GM23338 (cell line): ENCODE data around the gene NSG2. TPM values are rescaled to one million over a fixed set of nuclear protein-coding genes. Genes with fewer than 3 reads are reported as not detected.

ENCODE experiments used
- ATAC-seq: fragments of 200-7000 bp; cut with Tn5 transposase; 3 replicates; pipeline ENCODE4 v1.9.1; 2020
- DNase-seq: peaks from one replicate; pipeline ENCODE4 v3.0.0-alpha.2; 2015; ENCODE audit warnings: low spot score
- H2AFZ ChIP-seq: fragments of 200-600 bp; sonication (generic); 2 replicates; pipeline ENCODE4 v1.8.0; 2016; ENCODE audit warnings: antibody characterized with exemption, mild to moderate bottlenecking, moderate library complexity
- H3F3A ChIP-seq: fragments of 200-600 bp; sonication (generic); replicated peaks from 2 replicates; pipeline ENCODE4 v1.8.0; 2017; ENCODE audit warnings: antibody characterized with exemption, mixed run types, low read depth
- H3K27ac ChIP-seq: fragments of 200-600 bp; sonication (generic); 2 replicates; pipeline ENCODE4 v1.6.1; 2016; ENCODE audit warnings: low read depth
- H3K27me3 ChIP-seq: fragments of 200-600 bp; sonication (generic); 2 replicates; pipeline ENCODE4 v1.8.0; 2016; ENCODE audit warnings: mild to moderate bottlenecking, mixed run types, moderate library complexity; ENCODE audit not compliant: insufficient read depth
- H3K36me3 ChIP-seq: fragments of 200-600 bp; sonication (generic); 2 replicates; pipeline ENCODE4 v1.8.0; 2016; ENCODE audit warnings: mild to moderate bottlenecking; ENCODE audit not compliant: insufficient read depth
- H3K4me1 ChIP-seq: fragments of 200-600 bp; sonication (generic); 2 replicates; pipeline ENCODE4 v1.8.0; 2016; ENCODE audit warnings: mild to moderate bottlenecking, moderate library complexity; ENCODE audit not compliant: insufficient read depth
- H3K4me2 ChIP-seq: fragments of 200-600 bp; sonication (generic); 2 replicates; pipeline ENCODE4 v1.7.1; 2017; ENCODE audit warnings: mixed run types
- H3K4me3 ChIP-seq: fragments of 200-600 bp; sonication (generic); 2 replicates; pipeline ENCODE4 v1.6.1; 2016; ENCODE audit warnings: mixed run types
- H3K79me2 ChIP-seq: fragments of 200-600 bp; sonication (generic); replicated peaks from 2 replicates; pipeline ENCODE4 v1.8.0; 2017; ENCODE audit warnings: mild to moderate bottlenecking; ENCODE audit not compliant: insufficient read depth
- H3K9me2 ChIP-seq: fragments of 200-600 bp; sonication (generic); 2 replicates; pipeline ENCODE4 v1.8.0; 2017; ENCODE audit not compliant: insufficient read depth
- H4K20me1 ChIP-seq: fragments of 200-600 bp; sonication (generic); replicated peaks from 2 replicates; pipeline ENCODE4 v1.8.0; 2017; ENCODE audit warnings: mild to moderate bottlenecking; ENCODE audit not compliant: insufficient read depth
- H3K27ac Mint-ChIP-seq: 2 replicates; pipeline ENCODE4 v1.8.0; 2020; ENCODE audit warnings: inconsistent platforms, mild to moderate bottlenecking, moderate library complexity, mixed read lengths
- H3K27me3 Mint-ChIP-seq: 3 replicates; pipeline ENCODE4 v1.8.0; 2022; ENCODE audit warnings: low read depth, mild to moderate bottlenecking, moderate library complexity, mixed read lengths, inconsistent platforms; ENCODE audit not compliant: insufficient read depth, poor library complexity
- H3K36me3 Mint-ChIP-seq: 3 replicates; pipeline ENCODE4 v1.8.0; 2021; ENCODE audit warnings: low read depth, mild to moderate bottlenecking, inconsistent platforms, moderate library complexity, mixed read lengths
- H3K4me1 Mint-ChIP-seq: 3 replicates; pipeline ENCODE4 v1.8.0; 2020; ENCODE audit warnings: mild to moderate bottlenecking, inconsistent platforms, mixed read lengths
- H3K4me3 Mint-ChIP-seq: 3 replicates; pipeline ENCODE4 v1.8.0; 2021; ENCODE audit warnings: moderate library complexity, mild to moderate bottlenecking, inconsistent platforms, mixed read lengths
- H3K9me3 Mint-ChIP-seq: 3 replicates; pipeline ENCODE4 v1.8.0; 2020; ENCODE audit warnings: moderate library complexity, mild to moderate bottlenecking, inconsistent platforms, mixed read lengths
- CREB1 ChIP-seq: fragments of 250-450 bp; sonication (Bioruptor Pico); IDR thresholded peaks from 2 replicates; pipeline ENCODE4 v1.5.0; 2020; ENCODE audit warnings: low read depth, mild to moderate bottlenecking, moderate library complexity
- EZH2 ChIP-seq: fragments of 200-600 bp; sonication (generic); IDR thresholded peaks from one replicate; pipeline ENCODE4 v1.8.0; 2017; ENCODE audit warnings: antibody characterized with exemption, mild to moderate bottlenecking, low read depth; ENCODE audit not compliant: unreplicated experiment
- EZH2phosphoT487 ChIP-seq: fragments of 200-600 bp; sonication (generic); IDR thresholded peaks from one replicate; pipeline ENCODE4 v1.8.1; 2018; ENCODE audit warnings: antibody characterized with exemption; ENCODE audit not compliant: unreplicated experiment
- JUNB ChIP-seq: IDR thresholded peaks from one replicate; pipeline ENCODE4 v1.6.1; 2016; ENCODE audit warnings: antibody characterized with exemption; ENCODE audit not compliant: unreplicated experiment
- NANOG ChIP-seq: IDR thresholded peaks from 2 replicates; pipeline ENCODE4 v1.6.1; 2016; ENCODE audit warnings: antibody characterized with exemption, borderline replicate concordance
- POLR2AphosphoS5 ChIP-seq: IDR thresholded peaks from 2 replicates; pipeline ENCODE4 v1.6.1; 2016; ENCODE audit warnings: antibody characterized with exemption, low read depth
- STAT1 ChIP-seq: IDR thresholded peaks from one replicate; pipeline ENCODE4 v1.6.1; 2016; ENCODE audit warnings: antibody characterized with exemption; ENCODE audit not compliant: unreplicated experiment
- ZNF114 ChIP-seq: fragments of 250-450 bp; sonication (Bioruptor Pico); IDR thresholded peaks from 2 replicates; pipeline ENCODE4 v1.5.0; 2020; ENCODE audit warnings: mild to moderate bottlenecking, moderate library complexity
- ZNF331 ChIP-seq: fragments of 250-450 bp; sonication (Bioruptor Pico); IDR thresholded peaks from 2 replicates; pipeline ENCODE4 v1.5.0; 2020; ENCODE audit warnings: low read depth, mild to moderate bottlenecking, moderate library complexity
- polyA plus RNA-seq: library from polyadenylated mRNA; unstranded; fragments of >200 nt; fragmentation: Nextera tagmentation; extraction: Ambion mirVana; gene quantifications from 2 replicates; pipeline ENCODE4 v1.2.1, GENCODE V29; 2016
- total RNA-seq: library from RNA; depleted of rRNA; stranded (reverse); fragments of >200 nt; shearing (Covaris generic); gene quantifications from 2 replicates; pipeline ENCODE4 v1.2.3, GENCODE V29; 2014
- TF ChIP-seq, protein P1 (sequence below): IDR thresholded peaks from one replicate; pipeline ENCODE4 v1.6.1; 2018; ENCODE audit warnings: antibody characterized with exemption; ENCODE audit not compliant: unreplicated experiment
- TF ChIP-seq, protein P2 (sequence below), 2 experiments: fragments of 200-600 bp in 1 of 2; sonication (generic) in 1 of 2; conservative IDR thresholded peaks; 2 replicates each; pipeline versions ENCODE4 v1.5.1 to v1.6.1; 2016 to 2017; ENCODE audit warnings: antibody characterized with exemption in 2 of 2, low read depth in 2 of 2, mild to moderate bottlenecking in 2 of 2, moderate library complexity in 1 of 2

Gene NSG2
- total and polyA plus RNA-seq, 2 experiments from 2014 or later: 0.16 TPM; not detected in 1

DNA sequence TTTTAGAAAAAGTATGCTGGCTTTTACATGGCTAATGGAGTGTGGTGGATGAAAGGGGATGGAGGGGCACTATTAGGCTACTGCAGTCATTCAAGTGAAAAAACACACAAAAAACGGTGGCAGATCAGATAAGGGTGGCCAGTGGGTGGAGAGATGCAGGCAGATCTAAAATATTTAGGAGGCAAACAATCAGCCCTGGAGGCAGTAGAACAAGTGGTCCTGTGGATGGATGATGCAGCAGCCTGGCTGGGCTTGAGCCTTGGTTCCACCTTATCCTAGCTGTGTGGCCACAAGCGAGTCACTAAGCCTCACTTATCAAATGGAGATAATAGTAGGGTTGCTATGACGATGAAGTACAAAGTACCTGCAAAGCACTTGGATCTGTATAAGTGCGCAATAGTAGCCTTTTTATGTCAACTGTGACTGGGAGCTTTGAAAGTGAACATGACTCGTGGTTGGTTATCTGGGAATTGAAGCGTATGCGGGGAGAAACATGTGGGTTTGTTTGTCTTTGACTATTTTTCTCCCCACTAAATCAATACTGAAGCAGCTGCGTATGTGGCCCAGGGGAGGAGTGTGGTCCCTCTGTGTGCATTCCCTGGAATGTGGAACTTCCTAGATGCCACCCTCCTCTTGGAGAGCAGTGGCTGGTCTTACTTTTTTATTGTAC lies 20.2 kb downstream of the NSG2 start:
- no peak for DNase-seq

DNA sequence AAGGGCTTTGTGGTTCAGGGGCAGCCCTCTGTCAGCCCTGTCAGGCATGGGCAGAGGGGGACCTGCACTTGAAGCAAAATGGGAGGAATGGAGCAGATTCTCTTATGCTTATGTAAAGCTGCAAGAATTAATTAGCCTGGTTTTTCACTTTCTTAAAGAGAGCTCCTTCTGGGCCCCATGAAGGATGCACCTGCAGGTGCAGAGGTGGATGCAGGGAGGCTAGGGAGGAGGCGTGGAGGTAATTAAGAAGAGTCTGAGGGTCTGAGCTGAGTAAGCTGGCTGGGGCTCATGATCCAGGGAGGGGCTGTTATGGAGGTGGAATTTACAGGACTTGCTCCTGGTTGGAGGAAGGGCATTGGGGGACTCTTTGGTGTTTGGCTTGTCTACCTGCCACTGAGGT lies 22.0 kb downstream of the NSG2 start:
- H3K4me2 ChIP-seq: no peak overlapping the region
- no peaks in the 10 kb centered on the region for H3K79me2 ChIP-seq
- no peaks in the 10 kb centered on the region for H3K9me2 ChIP-seq
- H3F3A ChIP-seq: no peaks in the 10 kb centered on the region
- no peaks in the 10 kb centered on the region for H3K27me3 ChIP-seq
- H2AFZ ChIP-seq: no peak overlapping the region
- no peak for DNase-seq
- H3K36me3 Mint-ChIP-seq: no peaks in the 10 kb centered on the region
- no peak overlapping the region for H3K4me3 Mint-ChIP-seq
- no peaks in the 10 kb centered on the region for H3K9me3 Mint-ChIP-seq
- no peak overlapping the region; the same call in 1 of the 2 replicates for H3K27ac Mint-ChIP-seq
- no peaks in the 10 kb centered on the region for H3K4me1 Mint-ChIP-seq
- H3K4me3 ChIP-seq: no peak overlapping the region
- no peak for ATAC-seq
- peaks cover 18% of the 10 kb centered on the region for H3K27me3 Mint-ChIP-seq
- H4K20me1 ChIP-seq: no peaks in the 10 kb centered on the region
- no peaks in the 10 kb centered on the region for H3K4me1 ChIP-seq
- H3K27ac ChIP-seq: no peak overlapping the region
- H3K36me3 ChIP-seq: no peaks in the 10 kb centered on the region
- TF ChIP-seq NANOG (no peak), JUNB (no peak), ZNF331 (CRISPR knock-in tag) (no peak), STAT1 (no peak), EZH2 (no peak), POLR2AphosphoS5 (no peak), ZNF114 (CRISPR knock-in tag) (no peak)
- TF ChIP-seq, protein P1, sequence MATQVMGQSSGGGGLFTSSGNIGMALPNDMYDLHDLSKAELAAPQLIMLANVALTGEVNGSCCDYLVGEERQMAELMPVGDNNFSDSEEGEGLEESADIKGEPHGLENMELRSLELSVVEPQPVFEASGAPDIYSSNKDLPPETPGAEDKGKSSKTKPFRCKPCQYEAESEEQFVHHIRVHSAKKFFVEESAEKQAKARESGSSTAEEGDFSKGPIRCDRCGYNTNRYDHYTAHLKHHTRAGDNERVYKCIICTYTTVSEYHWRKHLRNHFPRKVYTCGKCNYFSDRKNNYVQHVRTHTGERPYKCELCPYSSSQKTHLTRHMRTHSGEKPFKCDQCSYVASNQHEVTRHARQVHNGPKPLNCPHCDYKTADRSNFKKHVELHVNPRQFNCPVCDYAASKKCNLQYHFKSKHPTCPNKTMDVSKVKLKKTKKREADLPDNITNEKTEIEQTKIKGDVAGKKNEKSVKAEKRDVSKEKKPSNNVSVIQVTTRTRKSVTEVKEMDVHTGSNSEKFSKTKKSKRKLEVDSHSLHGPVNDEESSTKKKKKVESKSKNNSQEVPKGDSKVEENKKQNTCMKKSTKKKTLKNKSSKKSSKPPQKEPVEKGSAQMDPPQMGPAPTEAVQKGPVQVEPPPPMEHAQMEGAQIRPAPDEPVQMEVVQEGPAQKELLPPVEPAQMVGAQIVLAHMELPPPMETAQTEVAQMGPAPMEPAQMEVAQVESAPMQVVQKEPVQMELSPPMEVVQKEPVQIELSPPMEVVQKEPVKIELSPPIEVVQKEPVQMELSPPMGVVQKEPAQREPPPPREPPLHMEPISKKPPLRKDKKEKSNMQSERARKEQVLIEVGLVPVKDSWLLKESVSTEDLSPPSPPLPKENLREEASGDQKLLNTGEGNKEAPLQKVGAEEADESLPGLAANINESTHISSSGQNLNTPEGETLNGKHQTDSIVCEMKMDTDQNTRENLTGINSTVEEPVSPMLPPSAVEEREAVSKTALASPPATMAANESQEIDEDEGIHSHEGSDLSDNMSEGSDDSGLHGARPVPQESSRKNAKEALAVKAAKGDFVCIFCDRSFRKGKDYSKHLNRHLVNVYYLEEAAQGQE: no peak
- TF ChIP-seq, protein P2, sequence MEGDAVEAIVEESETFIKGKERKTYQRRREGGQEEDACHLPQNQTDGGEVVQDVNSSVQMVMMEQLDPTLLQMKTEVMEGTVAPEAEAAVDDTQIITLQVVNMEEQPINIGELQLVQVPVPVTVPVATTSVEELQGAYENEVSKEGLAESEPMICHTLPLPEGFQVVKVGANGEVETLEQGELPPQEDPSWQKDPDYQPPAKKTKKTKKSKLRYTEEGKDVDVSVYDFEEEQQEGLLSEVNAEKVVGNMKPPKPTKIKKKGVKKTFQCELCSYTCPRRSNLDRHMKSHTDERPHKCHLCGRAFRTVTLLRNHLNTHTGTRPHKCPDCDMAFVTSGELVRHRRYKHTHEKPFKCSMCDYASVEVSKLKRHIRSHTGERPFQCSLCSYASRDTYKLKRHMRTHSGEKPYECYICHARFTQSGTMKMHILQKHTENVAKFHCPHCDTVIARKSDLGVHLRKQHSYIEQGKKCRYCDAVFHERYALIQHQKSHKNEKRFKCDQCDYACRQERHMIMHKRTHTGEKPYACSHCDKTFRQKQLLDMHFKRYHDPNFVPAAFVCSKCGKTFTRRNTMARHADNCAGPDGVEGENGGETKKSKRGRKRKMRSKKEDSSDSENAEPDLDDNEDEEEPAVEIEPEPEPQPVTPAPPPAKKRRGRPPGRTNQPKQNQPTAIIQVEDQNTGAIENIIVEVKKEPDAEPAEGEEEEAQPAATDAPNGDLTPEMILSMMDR (conservative IDR thresholded peaks at IDR 0.05; ENCODE audit: low read depth in 2 of 2): no peak

More for the DNA sequence above, 20.2 kb downstream of the NSG2 start:
- Mint-ChIP-seq H3K4me3 (no peak overlapping the region), H3K4me1 (no peaks in the 10 kb centered on the region), H3K36me3 (no peaks in the 10 kb centered on the region), H3K9me3 (no peaks in the 10 kb centered on the region), H3K27ac (no peak overlapping the region), H3K27me3 (peaks cover 8% of the 10 kb centered on the region)
- Histone ChIP-seq H3K27ac (no peak overlapping the region), H3K36me3 (no peaks in the 10 kb centered on the region), H3F3A (no peaks in the 10 kb centered on the region), H2AFZ (no peak overlapping the region), H3K79me2 (no peaks in the 10 kb centered on the region), H3K4me3 (no peak overlapping the region), H3K4me1 (no peaks in the 10 kb centered on the region), H3K27me3 (no peaks in the 10 kb centered on the region), H4K20me1 (no peaks in the 10 kb centered on the region), H3K4me2 (no peak overlapping the region), H3K9me2 (no peaks in the 10 kb centered on the region)
- no peak for TF ChIP-seq JUNB
- TF ChIP-seq ZNF331 (CRISPR knock-in tag): no peak
- no peak for TF ChIP-seq CREB1 (CRISPR knock-in tag)
- TF ChIP-seq EZH2: no peak
- TF ChIP-seq EZH2phosphoT487: no peak
- TF ChIP-seq, protein P1: no peak
- ATAC-seq: no peak
